Liver (tissue), 9 donors: ENCODE measurements around the gene HAUS7. TPM values are rescaled to one million over a fixed set of nuclear protein-coding genes. Genes with fewer than 3 reads are reported as not detected.

Source experiments
- DNase-seq: peaks from one replicate; pipeline ENCODE4 v3.0.0-alpha.2; 2017; ENCODE audit warnings: low spot score
- H3K27ac ChIP-seq, 2 donors: one replicate each; pipeline ENCODE4 v1.7.0; 2013; ENCODE audit warnings: inconsistent platforms in 2 of 2, low read length in 2 of 2, control low read depth in 1 of 2, low read depth in 1 of 2, mild to moderate bottlenecking in 1 of 2
- H3K27me3 ChIP-seq, 4 donors: one replicate each; pipeline versions ENCODE4 v1.6.1 to v1.7.0; 2013; ENCODE audit warnings: low read length in 3 of 4, inconsistent platforms in 1 of 4, mild to moderate bottlenecking in 1 of 4, moderate library complexity in 1 of 4; ENCODE audit not compliant: control insufficient read depth in 4 of 4, insufficient read depth in 4 of 4
- H3K36me3 ChIP-seq, 4 donors: one replicate each; pipeline versions ENCODE4 v1.6.1 to v1.7.0; 2013; ENCODE audit warnings: low read length in 3 of 4, mild to moderate bottlenecking in 3 of 4, low read depth in 1 of 4, moderate library complexity in 1 of 4; ENCODE audit not compliant: control insufficient read depth in 4 of 4, insufficient read depth in 3 of 4
- H3K4me1 ChIP-seq, 4 donors: one replicate each; pipeline versions ENCODE4 v1.6.1 to v1.7.0; 2013; ENCODE audit warnings: low read length in 3 of 4, mild to moderate bottlenecking in 3 of 4, moderate library complexity in 1 of 4; ENCODE audit not compliant: control insufficient read depth in 4 of 4, insufficient read depth in 4 of 4
- H3K4me3 ChIP-seq, 3 donors: one replicate each; pipeline versions ENCODE4 v1.6.1 to v1.7.0; 2013; ENCODE audit warnings: low read length in 3 of 3, control low read depth in 1 of 3, low read depth in 1 of 3, mild to moderate bottlenecking in 1 of 3
- H3K9ac ChIP-seq, 2 donors: one replicate each; pipeline ENCODE4 v1.7.0; 2013; ENCODE audit warnings: low read length in 2 of 2, mild to moderate bottlenecking in 2 of 2, moderate library complexity in 2 of 2, control low read depth in 1 of 2, low read depth in 1 of 2
- H3K9me3 ChIP-seq, 4 donors: one replicate each; pipeline versions ENCODE4 v1.6.1 to v1.7.0; 2013; ENCODE audit warnings: low read length in 3 of 4; ENCODE audit not compliant: control insufficient read depth in 4 of 4
- EGR1 ChIP-seq, 2 donors: IDR thresholded peaks; 2 replicates each; pipeline ENCODE4 v1.6.1; 2016 to 2018; ENCODE audit warnings: antibody characterized with exemption in 2 of 2, low read depth in 2 of 2
- FOXA1 ChIP-seq: IDR thresholded peaks from 2 replicates; pipeline ENCODE4 v1.6.1; 2016; ENCODE audit warnings: antibody characterized with exemption
- FOXA2 ChIP-seq: IDR thresholded peaks from 2 replicates; pipeline ENCODE4 v1.6.1; 2016; ENCODE audit warnings: antibody characterized with exemption
- GABPA ChIP-seq, 2 donors: IDR thresholded peaks in 1 of 2; conservative IDR thresholded peaks in 1 of 2; 2 replicates each; pipeline ENCODE4 v1.6.1; 2016; ENCODE audit warnings: antibody characterized with exemption in 2 of 2, mild to moderate bottlenecking in 1 of 2, moderate library complexity in 1 of 2
- HNF4G ChIP-seq: IDR thresholded peaks from 2 replicates; pipeline ENCODE4 v1.6.1; 2016; ENCODE audit warnings: antibody characterized with exemption
- JUND ChIP-seq, 2 donors: IDR thresholded peaks; 2 replicates each; pipeline ENCODE4 v1.6.1; 2016; ENCODE audit warnings: antibody characterized with exemption in 2 of 2
- NR2F2 ChIP-seq: IDR thresholded peaks from 2 replicates; pipeline ENCODE4 v1.6.1; 2016; ENCODE audit warnings: antibody characterized with exemption
- RAD21 ChIP-seq, 2 donors: IDR thresholded peaks; 2 replicates each; pipeline ENCODE4 v1.6.1; 2016; ENCODE audit warnings: antibody characterized with exemption in 2 of 2, mild to moderate bottlenecking in 2 of 2
- SP1 ChIP-seq: IDR thresholded peaks from 2 replicates; pipeline ENCODE4 v1.6.1; 2018; ENCODE audit warnings: antibody characterized with exemption, mild to moderate bottlenecking
- YY1 ChIP-seq: IDR thresholded peaks from 2 replicates; pipeline ENCODE4 v1.6.1; 2016; ENCODE audit warnings: antibody characterized with exemption, mild to moderate bottlenecking
- WGBS: extraction: QIAGEN DNeasy Blood & Tissue Kit; methylation state at CpG from one replicate; pipeline ENCODE4 v1.1.7; 2013; 5-methylcytosine and 5-hydroxymethylcytosine counted together
- polyA plus RNA-seq, 2 donors: library from polyadenylated mRNA; stranded (reverse) in 1 of 2; unstranded in 1 of 2; fragments of 200-250 nt in 1 of 2; fragments of >200 nt in 1 of 2; fragmentation: Nextera tagmentation in 1 of 2; extraction: Ambion mirVana in 1 of 2; gene quantifications; one replicate each; pipeline versions ENCODE4 v1.2.1 to v1.2.3, GENCODE V29; 2013 to 2015
- total RNA-seq, 2 donors: library from RNA; depleted of rRNA; stranded (reverse); fragments of >200 nt; gene quantifications; one replicate each; pipeline ENCODE4 v1.2.3, GENCODE V29; 2014
- TF ChIP-seq, protein P1 (sequence below): IDR thresholded peaks from 2 replicates; pipeline ENCODE4 v1.6.1; 2016; ENCODE audit warnings: antibody characterized with exemption, mild to moderate bottlenecking
- TF ChIP-seq, protein P2 (sequence below): IDR thresholded peaks from 2 replicates; pipeline ENCODE4 v1.6.1; 2016; ENCODE audit warnings: antibody characterized with exemption
- TF ChIP-seq, protein P3 (sequence below): IDR thresholded peaks from 2 replicates; pipeline ENCODE4 v1.6.1; 2016; ENCODE audit warnings: antibody characterized with exemption
- TF ChIP-seq, protein P4 (sequence below): fragments of 150-350 bp; IDR thresholded peaks from 2 replicates; pipeline ENCODE4 v1.5.1; 2017; ENCODE audit warnings: improper control_type of control experiment, low read depth, low read length; ENCODE audit not compliant: missing input control
- donor health status: healthy.
- donor health status: healthy.
- donor health status: healthy.
- donor health status: healthy.
- donor health status: healthy.

HAUS7 gene
- total and polyA plus RNA-seq, 4 donors: 7.0 to 8.9 (median 7.8) TPM

DNA sequence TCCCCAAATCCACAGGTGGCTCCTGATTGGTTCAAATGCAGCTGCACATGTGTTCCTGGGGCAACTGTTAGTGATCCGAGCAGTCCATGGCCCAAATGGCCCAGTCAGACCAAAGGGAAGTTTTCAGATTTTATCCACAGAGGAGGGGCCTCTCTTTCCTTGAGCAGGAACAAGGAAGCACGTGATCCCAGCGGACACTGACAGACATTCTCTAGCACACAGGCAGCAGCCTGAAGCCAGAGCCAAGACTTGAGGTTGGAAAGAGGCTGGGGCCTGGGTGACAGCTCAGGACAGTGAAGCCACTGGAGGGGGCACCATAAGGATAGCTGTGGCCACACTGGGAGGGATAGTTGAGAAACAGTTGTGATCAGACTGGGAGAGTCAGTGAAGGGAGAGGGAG is 62.6 kb downstream of the HAUS7 start (continued):
- no peak for TF ChIP-seq NR2F2

DNA sequence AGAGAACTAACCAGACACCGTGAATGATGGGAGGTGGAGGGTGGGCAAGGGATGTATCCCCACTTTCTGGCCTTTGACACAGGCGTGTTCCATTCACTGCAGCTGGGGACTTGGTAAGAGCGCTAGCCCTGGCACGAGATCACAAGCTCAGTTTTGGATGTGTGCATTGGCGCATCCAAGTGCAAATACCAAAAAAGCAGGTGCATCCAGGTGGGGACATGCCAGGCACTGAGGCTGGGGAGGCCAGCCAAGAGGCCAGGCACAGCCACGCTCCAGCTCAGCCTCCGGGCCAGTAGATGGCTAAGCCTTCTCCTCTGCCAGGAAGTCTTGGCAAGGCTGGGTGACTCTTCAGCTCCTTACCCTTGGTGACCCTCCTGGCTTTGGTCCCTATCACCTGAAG is 63.5 kb downstream of the HAUS7 start:
- no peaks in the 10 kb centered on the region for H3K9me3 ChIP-seq
- no peak for DNase-seq
- H3K4me3 ChIP-seq: no peak overlapping the region
- no peak overlapping the region for H3K9ac ChIP-seq
- H3K27ac ChIP-seq: no peak overlapping the region
- H3K36me3 ChIP-seq: no peaks in the 10 kb centered on the region
- 41% methylated on average over 7 of the region's 7 CpGs for WGBS
- no peaks in the 10 kb centered on the region for H3K27me3 ChIP-seq
- TF ChIP-seq, protein P1, sequence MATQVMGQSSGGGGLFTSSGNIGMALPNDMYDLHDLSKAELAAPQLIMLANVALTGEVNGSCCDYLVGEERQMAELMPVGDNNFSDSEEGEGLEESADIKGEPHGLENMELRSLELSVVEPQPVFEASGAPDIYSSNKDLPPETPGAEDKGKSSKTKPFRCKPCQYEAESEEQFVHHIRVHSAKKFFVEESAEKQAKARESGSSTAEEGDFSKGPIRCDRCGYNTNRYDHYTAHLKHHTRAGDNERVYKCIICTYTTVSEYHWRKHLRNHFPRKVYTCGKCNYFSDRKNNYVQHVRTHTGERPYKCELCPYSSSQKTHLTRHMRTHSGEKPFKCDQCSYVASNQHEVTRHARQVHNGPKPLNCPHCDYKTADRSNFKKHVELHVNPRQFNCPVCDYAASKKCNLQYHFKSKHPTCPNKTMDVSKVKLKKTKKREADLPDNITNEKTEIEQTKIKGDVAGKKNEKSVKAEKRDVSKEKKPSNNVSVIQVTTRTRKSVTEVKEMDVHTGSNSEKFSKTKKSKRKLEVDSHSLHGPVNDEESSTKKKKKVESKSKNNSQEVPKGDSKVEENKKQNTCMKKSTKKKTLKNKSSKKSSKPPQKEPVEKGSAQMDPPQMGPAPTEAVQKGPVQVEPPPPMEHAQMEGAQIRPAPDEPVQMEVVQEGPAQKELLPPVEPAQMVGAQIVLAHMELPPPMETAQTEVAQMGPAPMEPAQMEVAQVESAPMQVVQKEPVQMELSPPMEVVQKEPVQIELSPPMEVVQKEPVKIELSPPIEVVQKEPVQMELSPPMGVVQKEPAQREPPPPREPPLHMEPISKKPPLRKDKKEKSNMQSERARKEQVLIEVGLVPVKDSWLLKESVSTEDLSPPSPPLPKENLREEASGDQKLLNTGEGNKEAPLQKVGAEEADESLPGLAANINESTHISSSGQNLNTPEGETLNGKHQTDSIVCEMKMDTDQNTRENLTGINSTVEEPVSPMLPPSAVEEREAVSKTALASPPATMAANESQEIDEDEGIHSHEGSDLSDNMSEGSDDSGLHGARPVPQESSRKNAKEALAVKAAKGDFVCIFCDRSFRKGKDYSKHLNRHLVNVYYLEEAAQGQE: no peak
- TF ChIP-seq RAD21 (IDR thresholded peaks at IDR 0.05) (no peak), EGR1 (IDR thresholded peaks at IDR 0.05; ENCODE audit: low read depth in 2 of 2) (no peak), SP1 (no peak), NR2F2 (no peak), HNF4G (no peak)
- TF ChIP-seq, protein P2, sequence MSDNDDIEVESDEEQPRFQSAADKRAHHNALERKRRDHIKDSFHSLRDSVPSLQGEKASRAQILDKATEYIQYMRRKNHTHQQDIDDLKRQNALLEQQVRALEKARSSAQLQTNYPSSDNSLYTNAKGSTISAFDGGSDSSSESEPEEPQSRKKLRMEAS: no peak
- TF ChIP-seq, protein P3, sequence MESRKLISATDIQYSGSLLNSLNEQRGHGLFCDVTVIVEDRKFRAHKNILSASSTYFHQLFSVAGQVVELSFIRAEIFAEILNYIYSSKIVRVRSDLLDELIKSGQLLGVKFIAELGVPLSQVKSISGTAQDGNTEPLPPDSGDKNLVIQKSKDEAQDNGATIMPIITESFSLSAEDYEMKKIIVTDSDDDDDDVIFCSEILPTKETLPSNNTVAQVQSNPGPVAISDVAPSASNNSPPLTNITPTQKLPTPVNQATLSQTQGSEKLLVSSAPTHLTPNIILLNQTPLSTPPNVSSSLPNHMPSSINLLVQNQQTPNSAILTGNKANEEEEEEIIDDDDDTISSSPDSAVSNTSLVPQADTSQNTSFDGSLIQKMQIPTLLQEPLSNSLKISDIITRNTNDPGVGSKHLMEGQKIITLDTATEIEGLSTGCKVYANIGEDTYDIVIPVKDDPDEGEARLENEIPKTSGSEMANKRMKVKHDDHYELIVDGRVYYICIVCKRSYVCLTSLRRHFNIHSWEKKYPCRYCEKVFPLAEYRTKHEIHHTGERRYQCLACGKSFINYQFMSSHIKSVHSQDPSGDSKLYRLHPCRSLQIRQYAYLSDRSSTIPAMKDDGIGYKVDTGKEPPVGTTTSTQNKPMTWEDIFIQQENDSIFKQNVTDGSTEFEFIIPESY: no peak
- H3K4me1 ChIP-seq: peaks cover 4 to 18% (median 8%) of the 10 kb centered on the region in 4 donors

DNA sequence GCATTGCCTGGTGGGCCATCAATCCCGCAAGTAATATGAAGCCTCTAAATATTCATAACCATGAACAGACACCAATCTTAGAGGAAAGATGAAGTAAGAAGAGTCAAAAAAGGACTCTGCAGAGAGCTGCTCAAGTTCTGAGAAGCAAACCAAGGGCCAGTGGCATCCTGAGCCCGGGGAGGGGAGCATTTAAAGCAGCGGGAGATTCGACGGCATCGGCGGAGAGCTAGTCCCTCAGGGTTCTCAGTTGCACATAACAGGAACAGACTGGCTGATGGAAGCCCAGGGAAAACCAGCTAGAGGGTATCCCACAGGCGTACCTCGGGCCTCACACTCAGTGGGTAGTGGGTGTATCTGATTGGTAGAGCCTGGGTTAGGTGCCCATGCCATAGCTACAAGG is 64.4 kb downstream of the HAUS7 start:
- DNase-seq: no peak
- peaks cover 0 to 2% (median 0%) of the 10 kb centered on the region in 4 donors for H3K9me3 ChIP-seq
- H3K9ac ChIP-seq: no peak overlapping the region
- peaks cover 0 to 10% (median 6%) of the 10 kb centered on the region in 4 donors for H3K4me1 ChIP-seq
- H3K36me3 ChIP-seq: no peaks in the 10 kb centered on the region
- no peak overlapping the region for H3K4me3 ChIP-seq
- no peaks in the 10 kb centered on the region for H3K27me3 ChIP-seq
- 95% methylated on average over 9 of the region's 9 CpGs for WGBS
- TF ChIP-seq, protein P1: no peak
- TF ChIP-seq YY1: no peak
- TF ChIP-seq NR2F2: no peak
- TF ChIP-seq, protein P3: no peak
- no peak for TF ChIP-seq JUND (IDR thresholded peaks at IDR 0.05)
- TF ChIP-seq GABPA (IDR thresholded peaks at IDR 0.05 in 1 of 2, conservative IDR thresholded peaks at IDR 0.05 in 1 of 2): no peak
- no peak for TF ChIP-seq HNF4G
- no peak for TF ChIP-seq FOXA1
- TF ChIP-seq FOXA2: no peak
- TF ChIP-seq, protein P2: no peak
- TF ChIP-seq SP1: no peak
- TF ChIP-seq, protein P4, sequence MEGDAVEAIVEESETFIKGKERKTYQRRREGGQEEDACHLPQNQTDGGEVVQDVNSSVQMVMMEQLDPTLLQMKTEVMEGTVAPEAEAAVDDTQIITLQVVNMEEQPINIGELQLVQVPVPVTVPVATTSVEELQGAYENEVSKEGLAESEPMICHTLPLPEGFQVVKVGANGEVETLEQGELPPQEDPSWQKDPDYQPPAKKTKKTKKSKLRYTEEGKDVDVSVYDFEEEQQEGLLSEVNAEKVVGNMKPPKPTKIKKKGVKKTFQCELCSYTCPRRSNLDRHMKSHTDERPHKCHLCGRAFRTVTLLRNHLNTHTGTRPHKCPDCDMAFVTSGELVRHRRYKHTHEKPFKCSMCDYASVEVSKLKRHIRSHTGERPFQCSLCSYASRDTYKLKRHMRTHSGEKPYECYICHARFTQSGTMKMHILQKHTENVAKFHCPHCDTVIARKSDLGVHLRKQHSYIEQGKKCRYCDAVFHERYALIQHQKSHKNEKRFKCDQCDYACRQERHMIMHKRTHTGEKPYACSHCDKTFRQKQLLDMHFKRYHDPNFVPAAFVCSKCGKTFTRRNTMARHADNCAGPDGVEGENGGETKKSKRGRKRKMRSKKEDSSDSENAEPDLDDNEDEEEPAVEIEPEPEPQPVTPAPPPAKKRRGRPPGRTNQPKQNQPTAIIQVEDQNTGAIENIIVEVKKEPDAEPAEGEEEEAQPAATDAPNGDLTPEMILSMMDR: no peak
- TF ChIP-seq EGR1 (IDR thresholded peaks at IDR 0.05; ENCODE audit: low read depth in 2 of 2): no peak
- no peak overlapping the region for H3K27ac ChIP-seq
